ENCODE measurements around the gene RNU4-1. TPM values are rescaled to one million over a fixed set of nuclear protein-coding genes. Genes with fewer than 3 reads are reported as not detected.

Gene RNU4-1
- polyA plus RNA-seq, 1 experiment: not detected

DNA sequence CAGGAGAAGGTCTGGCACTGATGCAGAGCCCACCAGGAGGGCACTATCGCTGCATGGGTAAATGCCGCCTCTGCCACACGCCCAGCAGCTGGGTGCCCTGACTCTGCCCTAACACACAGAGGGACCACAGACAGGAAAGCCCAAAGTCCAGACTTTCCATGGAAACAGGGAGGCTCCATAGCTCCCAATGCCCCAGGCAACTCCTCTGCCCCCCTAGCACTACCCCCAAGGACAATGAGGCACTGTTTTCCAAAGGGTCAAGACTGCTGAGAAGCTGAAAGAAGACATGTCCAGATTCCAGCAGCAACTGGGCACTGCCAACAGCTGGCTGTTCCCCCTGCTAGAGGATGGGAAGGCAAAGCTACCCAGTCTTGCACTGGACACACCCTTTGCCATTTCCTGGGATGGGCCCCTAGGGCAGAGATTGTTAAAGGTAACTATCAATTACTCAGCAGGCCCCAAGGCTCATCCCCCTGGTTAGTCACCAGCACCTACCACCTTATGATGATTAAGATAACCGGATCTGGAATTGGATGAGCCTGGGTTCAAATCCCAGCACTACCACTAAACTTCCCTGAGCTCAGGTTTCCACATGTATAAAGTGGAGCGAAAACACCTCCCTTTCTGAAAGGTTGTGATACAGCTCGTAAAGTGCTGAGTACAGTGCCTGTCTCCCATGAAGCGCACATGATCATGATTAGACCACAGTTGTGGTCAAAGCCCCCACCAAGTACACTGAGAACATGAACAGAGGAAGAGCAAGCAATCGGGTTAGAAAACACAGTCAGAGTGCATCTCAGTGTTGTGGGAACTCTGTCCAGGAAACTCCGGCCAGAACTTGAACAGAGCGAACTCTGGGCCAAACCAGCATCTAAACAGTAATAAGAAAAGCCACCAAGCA is 30.8 kb downstream of the RNU4-1 start:
- ChIA-PET POLR2A (interaction anchor here (1.4 to 10.0 kb wide), 5 partner anchors 27 to 66 kb away, joined by 3 to 118 read pairs (median 27); partner anchors contain the start of genes RNU4-1, RNU4-2 and RPLP0), CTCF (interaction anchor here (0.6 to 21.8 kb wide), 5 partner anchors 22 to 60 kb away, joined by 3 to 685 read pairs (median 7); partner anchors contain the start of gene RPLP0)
- Histone ChIP-seq H3K4me3 (ENCODE audit: low read depth, low read length) (peak overlapping the region; percentile 77), H3K27me3 (ENCODE audit: control insufficient read depth, insufficient read depth, low read length) (no peaks in the 10 kb centered on the region), H3K9me3 (ENCODE audit: control insufficient read depth, insufficient read depth, low read length) (no peaks in the 10 kb centered on the region; the same call in 1 of the 2 replicates), H3K27ac (ENCODE audit: low read depth, low read length) (no peak overlapping the region)
- TF ChIP-seq, protein P1, sequence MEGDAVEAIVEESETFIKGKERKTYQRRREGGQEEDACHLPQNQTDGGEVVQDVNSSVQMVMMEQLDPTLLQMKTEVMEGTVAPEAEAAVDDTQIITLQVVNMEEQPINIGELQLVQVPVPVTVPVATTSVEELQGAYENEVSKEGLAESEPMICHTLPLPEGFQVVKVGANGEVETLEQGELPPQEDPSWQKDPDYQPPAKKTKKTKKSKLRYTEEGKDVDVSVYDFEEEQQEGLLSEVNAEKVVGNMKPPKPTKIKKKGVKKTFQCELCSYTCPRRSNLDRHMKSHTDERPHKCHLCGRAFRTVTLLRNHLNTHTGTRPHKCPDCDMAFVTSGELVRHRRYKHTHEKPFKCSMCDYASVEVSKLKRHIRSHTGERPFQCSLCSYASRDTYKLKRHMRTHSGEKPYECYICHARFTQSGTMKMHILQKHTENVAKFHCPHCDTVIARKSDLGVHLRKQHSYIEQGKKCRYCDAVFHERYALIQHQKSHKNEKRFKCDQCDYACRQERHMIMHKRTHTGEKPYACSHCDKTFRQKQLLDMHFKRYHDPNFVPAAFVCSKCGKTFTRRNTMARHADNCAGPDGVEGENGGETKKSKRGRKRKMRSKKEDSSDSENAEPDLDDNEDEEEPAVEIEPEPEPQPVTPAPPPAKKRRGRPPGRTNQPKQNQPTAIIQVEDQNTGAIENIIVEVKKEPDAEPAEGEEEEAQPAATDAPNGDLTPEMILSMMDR (IDR thresholded peaks at IDR 0.05; ENCODE audit: low read depth, low read length): no peak
- DNase-seq (ENCODE audit: low read depth, low spot score): no peak

DNA sequence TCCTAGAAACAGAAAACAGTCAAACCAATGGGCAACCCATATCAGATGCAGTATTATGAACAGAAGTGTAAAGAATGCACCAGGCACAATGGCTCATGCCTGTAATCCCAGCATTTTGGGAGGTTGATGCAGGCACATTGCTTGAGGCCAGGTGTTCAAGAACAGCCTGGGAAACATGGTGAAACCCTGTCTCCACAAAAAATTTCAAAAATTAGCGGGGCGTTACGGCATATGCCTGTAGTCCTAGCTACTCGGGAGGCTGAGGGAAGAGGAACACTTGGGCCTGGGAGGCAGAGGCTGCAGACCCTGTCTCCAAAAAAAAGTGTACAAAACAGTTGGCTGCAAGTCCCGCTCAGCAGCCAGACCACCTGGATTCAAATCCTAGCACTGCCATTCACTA is 32.4 kb downstream of the RNU4-1 start:
- ChIA-PET CTCF (interaction anchor here (1.0 to 21.8 kb wide), 3 partner anchors 25 to 41 kb away, joined by 3 to 685 read pairs (median 7); partner anchors contain the start of gene SIRT4), POLR2A (interaction anchor here (10.0 kb wide), 1 partner anchor 32 kb away, joined by 118 read pairs; no protein-coding TSS in a partner anchor)
- DNase-seq (ENCODE audit: low read depth, low spot score): no peak
- TF ChIP-seq, protein P1 (IDR thresholded peaks at IDR 0.05; ENCODE audit: low read depth, low read length): no peak
- no peaks in the 10 kb centered on the region; the same call in 1 of the 2 replicates for H3K9me3 ChIP-seq (ENCODE audit: control insufficient read depth, insufficient read depth, low read length)
- no peak overlapping the region for H3K27ac ChIP-seq (ENCODE audit: low read depth, low read length)
- H3K4me3 ChIP-seq (ENCODE audit: low read depth, low read length): no peak overlapping the region
- no peaks in the 10 kb centered on the region for H3K27me3 ChIP-seq (ENCODE audit: control insufficient read depth, insufficient read depth, low read length)

GRCh38 chr12:120259418-120260202 is 33.4 kb downstream of the RNU4-1 start:
- Histone ChIP-seq H3K4me3 (ENCODE audit: low read depth, low read length) (no peak overlapping the region), H3K27me3 (ENCODE audit: control insufficient read depth, insufficient read depth, low read length) (no peaks in the 10 kb centered on the region), H3K27ac (ENCODE audit: low read depth, low read length) (peak overlapping the region; percentile 57), H3K9me3 (ENCODE audit: control insufficient read depth, insufficient read depth, low read length) (no peaks in the 10 kb centered on the region)
- ChIA-PET POLR2A (interaction anchor here (1.2 to 10.0 kb wide), 2 partner anchors 31 to 58 kb away, joined by 4 to 118 read pairs; no protein-coding TSS in a partner anchor), CTCF (interaction anchor here (0.6 to 21.8 kb wide), 2 partner anchors 34 to 713 kb away, joined by 4 to 685 read pairs; no protein-coding TSS in a partner anchor)
- TF ChIP-seq, protein P1 (IDR thresholded peaks at IDR 0.05; ENCODE audit: low read depth, low read length): no peak
- DNase-seq (ENCODE audit: low read depth, low spot score): no peak

DNA sequence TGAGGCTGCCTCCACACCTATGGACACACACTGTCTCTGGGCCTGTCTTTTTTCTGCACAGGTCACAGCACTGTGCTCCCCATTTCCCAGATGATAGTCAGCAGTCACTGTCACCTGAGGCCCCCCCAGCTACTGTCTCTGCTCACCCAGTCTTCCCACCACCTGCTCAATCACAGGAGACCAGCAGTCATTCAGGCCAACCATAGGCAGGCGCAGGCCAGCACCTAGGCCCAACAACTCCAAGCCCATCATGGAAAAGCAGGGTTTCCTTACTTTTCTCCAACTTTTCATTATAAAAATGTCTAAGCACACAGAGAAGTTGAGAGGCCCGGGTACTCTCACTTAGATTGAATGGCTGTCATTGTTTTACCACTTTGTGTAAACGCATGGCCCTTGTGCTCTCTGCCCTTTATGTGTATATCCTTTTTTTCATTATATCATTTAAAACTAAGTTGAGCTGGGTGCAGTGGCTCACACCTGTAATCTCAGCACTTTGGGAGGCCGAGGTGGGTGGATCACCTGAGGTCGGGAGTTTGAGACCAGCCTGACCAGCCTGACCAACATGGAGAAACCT is 34.6 kb downstream of the RNU4-1 start:
- POLR2A ChIA-PET: interaction anchor here (1.2 to 2.7 kb wide), 4 partner anchors 28 to 57 kb away, joined by 4 to 54 read pairs (median 42); partner anchors contain the start of genes RNU4-1, RNU4-2 and RPLP0
- Histone ChIP-seq H3K9me3 (ENCODE audit: control insufficient read depth, insufficient read depth, low read length) (no peaks in the 10 kb centered on the region), H3K27ac (ENCODE audit: low read depth, low read length) (peak overlapping the region; percentile 39), H3K27me3 (ENCODE audit: control insufficient read depth, insufficient read depth, low read length) (no peaks in the 10 kb centered on the region), H3K4me3 (ENCODE audit: low read depth, low read length) (no peak overlapping the region)
- CTCF ChIA-PET: interaction anchor here (1.3 to 21.8 kb wide), 2 partner anchors 33 to 57 kb away, joined by 5 to 685 read pairs; partner anchors contain the start of gene RPLP0
- TF ChIP-seq, protein P1 (IDR thresholded peaks at IDR 0.05; ENCODE audit: low read depth, low read length): no peak
- no peak for DNase-seq (ENCODE audit: low read depth, low spot score)
